NB4 (cell line): Measurements from ENCODE around the gene OR2S2.

Experiments
- DNase-seq: peaks from one replicate; pipeline ENCODE4 v3.0.0; 2010; ENCODE audit warnings: low read depth
- H3K4me3 ChIP-seq: one replicate; pipeline ENCODE4 v1.5.1; 2011; ENCODE audit warnings: mild to moderate bottlenecking, low read depth, low read length, moderate library complexity
- CTCF ChIP-seq: IDR thresholded peaks from one replicate; pipeline ENCODE4 v1.5.1; 2012; ENCODE audit warnings: low read depth, low read length
- MAX ChIP-seq: IDR thresholded peaks from 2 replicates; pipeline ENCODE4 v1.6.1; 2011; ENCODE audit warnings: low read depth, low read length
- MYC ChIP-seq: IDR thresholded peaks from 2 replicates; pipeline ENCODE4 v1.6.1; 2011; ENCODE audit warnings: low read depth, low read length
- POLR2A ChIP-seq: IDR thresholded peaks from 2 replicates; pipeline ENCODE4 v1.6.1; 2011; ENCODE audit warnings: mild to moderate bottlenecking; ENCODE audit not compliant: insufficient read length; ENCODE audit errors: extremely low read depth

OR2S2 gene

GRCh38 chr9:35940458-35941407 is 17.2 kb downstream of the OR2S2 start:
- no peak for DNase-seq
- TF ChIP-seq MYC (no peak), MAX (no peak), POLR2A (no peak), CTCF (no peak)
- no peak overlapping the region for H3K4me3 ChIP-seq

GRCh38 chr9:35939679-35940250 is 18.2 kb downstream of the OR2S2 start:
- TF ChIP-seq MYC (no peak), POLR2A (no peak), MAX (no peak), CTCF (no peak)
- H3K4me3 ChIP-seq: no peak overlapping the region
- DNase-seq: no peak

DNA sequence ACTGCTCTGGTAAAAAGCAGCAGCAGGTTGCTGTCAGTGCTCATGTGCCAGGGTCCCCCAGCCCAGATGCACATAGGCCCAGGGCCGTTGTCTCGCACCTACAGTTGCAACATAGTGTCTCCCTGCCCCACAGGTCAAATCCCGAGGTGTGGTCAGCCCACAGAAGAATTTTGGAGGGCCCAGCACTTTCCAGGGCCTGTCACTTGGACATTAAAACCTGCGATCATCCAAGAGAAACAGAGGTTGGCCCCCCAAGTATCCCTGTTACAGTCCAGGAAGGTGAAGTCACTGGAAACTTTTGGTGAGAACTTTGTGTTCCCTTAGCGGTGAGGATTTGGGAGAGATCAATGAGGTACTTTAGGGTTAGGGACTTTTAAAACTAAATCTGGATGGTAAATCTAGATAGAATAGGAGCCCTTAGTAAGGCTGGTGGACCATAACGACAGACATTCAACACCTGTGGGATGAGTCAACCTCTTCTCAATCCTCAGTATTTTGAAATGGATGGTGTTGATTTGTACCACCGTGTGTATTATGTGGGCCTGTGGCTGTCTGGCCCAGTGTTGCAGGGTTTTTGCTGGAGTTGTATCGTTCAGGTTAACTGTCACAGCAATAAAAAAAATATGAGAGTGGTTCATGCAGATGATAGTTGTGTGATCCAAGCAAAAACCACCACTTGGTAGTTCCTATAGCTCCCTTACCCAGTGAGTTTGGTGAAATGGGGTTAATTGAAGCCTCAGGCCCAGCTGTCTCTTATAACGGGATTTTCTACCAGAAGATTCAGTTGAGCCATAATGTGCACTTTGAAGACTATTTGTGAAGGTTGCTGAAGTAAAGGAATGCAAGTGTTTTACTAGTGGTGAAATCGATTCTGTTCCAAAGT is 19.2 kb downstream of the OR2S2 start:
- H3K4me3 ChIP-seq: no peak overlapping the region
- TF ChIP-seq MAX (no peak), POLR2A (no peak), MYC (no peak), CTCF (no peak)
- DNase-seq: no peak

GRCh38 chr9:35937227-35937626 is 20.7 kb downstream of the OR2S2 start:
- DNase-seq: peak; percentile 22
- no peak for TF ChIP-seq POLR2A
- TF ChIP-seq MAX: no peak
- no peak for TF ChIP-seq MYC
- no peak for TF ChIP-seq CTCF
- no peak overlapping the region for H3K4me3 ChIP-seq

- no peak for DNase-seq
These were observed 22.0 kb downstream of the OR2S2 start for GRCh38 chr9:35935755-35936509.

More at GRCh38 chr9:35935755-35936509, 22.0 kb downstream of the OR2S2 start:
- TF ChIP-seq MAX: no peak
- no peak for TF ChIP-seq CTCF
- TF ChIP-seq MYC: no peak
- no peak for TF ChIP-seq POLR2A
- no peak overlapping the region for H3K4me3 ChIP-seq
